ENCODE data around the gene SRCAP. TPM values are rescaled to one million over a fixed set of nuclear protein-coding genes. Genes with fewer than 3 reads are reported as not detected.
A peak's percentile ranks its signal among the peaks of the same experiment; 100 is the strongest.

Gene SRCAP
- total and polyA plus RNA-seq, 8 donors, result 7.5 to 39.6 (median 27.4) TPM

DNA sequence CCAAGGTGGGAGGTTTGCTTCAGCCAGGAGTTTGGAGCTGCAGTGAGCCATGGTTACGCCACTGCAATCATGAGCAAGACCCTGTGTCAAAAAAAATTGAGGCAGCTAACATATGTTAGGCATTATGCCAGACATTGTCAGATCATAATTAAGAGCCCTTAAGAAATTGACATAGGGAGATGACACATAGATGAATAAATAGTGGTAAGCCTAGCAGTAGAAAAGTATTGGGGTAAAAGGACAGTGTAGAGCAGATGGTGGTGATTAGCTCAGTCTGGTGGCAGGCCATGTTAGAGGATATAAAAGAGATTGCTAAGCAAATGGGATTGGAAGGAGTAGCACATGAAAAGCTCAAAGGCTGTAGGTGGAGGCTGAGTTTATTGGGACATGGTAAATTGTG, 22.6 kb downstream of the SRCAP start:
- no peaks in the 10 kb centered on the region for H3K27me3 ChIP-seq
- peaks cover 20 to 91% (median 60%) of the 10 kb centered on the region in 3 donors for H3K36me3 ChIP-seq
- 94 to 100% methylated on average over 1 of the region's 1 CpG for WGBS, 2 donors
- H3K27ac ChIP-seq, result no peak overlapping the region
- TF ChIP-seq, protein P1, sequence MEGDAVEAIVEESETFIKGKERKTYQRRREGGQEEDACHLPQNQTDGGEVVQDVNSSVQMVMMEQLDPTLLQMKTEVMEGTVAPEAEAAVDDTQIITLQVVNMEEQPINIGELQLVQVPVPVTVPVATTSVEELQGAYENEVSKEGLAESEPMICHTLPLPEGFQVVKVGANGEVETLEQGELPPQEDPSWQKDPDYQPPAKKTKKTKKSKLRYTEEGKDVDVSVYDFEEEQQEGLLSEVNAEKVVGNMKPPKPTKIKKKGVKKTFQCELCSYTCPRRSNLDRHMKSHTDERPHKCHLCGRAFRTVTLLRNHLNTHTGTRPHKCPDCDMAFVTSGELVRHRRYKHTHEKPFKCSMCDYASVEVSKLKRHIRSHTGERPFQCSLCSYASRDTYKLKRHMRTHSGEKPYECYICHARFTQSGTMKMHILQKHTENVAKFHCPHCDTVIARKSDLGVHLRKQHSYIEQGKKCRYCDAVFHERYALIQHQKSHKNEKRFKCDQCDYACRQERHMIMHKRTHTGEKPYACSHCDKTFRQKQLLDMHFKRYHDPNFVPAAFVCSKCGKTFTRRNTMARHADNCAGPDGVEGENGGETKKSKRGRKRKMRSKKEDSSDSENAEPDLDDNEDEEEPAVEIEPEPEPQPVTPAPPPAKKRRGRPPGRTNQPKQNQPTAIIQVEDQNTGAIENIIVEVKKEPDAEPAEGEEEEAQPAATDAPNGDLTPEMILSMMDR (IDR thresholded peaks at IDR 0.05), result no peak
- DNase-seq (no peak), ATAC-seq (peak in 1 of 4 donors; percentile 6), FAIRE-seq (no peak)
- intact Hi-C loops (cut with DNase I), result no loop called here
- no peaks in the 10 kb centered on the region for H3K9me3 ChIP-seq
- H3K4me1 ChIP-seq, result peaks cover 0 to 5% (median 0%) of the 10 kb centered on the region in 3 donors
- no peak overlapping the region for H3K4me3 ChIP-seq

- TF ChIP-seq, protein P1 (IDR thresholded peaks at IDR 0.05), result no peak
- no peak overlapping the region for H3K27ac ChIP-seq
- ATAC-seq (peak in 2 of 4 donors; percentile 14 to 17), FAIRE-seq (no peak), DNase-seq (peak in 2 of 6 donors; percentile 39 to 43)
- H3K4me3 ChIP-seq, result no peak overlapping the region
- 74 to 75% methylated on average over 6 of the region's 6 CpGs for WGBS, 2 donors
- H3K9me3 ChIP-seq, result no peaks in the 10 kb centered on the region
- peaks cover 0 to 5% (median 0%) of the 10 kb centered on the region in 3 donors for H3K4me1 ChIP-seq
- intact Hi-C loops (cut with DNase I), result no loop called here
- no peaks in the 10 kb centered on the region for H3K27me3 ChIP-seq
- H3K36me3 ChIP-seq, result peaks cover 20 to 82% (median 58%) of the 10 kb centered on the region in 3 donors
Measured at GRCh38 chr16:30722443-30722842, 23.5 kb downstream of the SRCAP start.

- peaks cover 0 to 5% (median 0%) of the 10 kb centered on the region in 3 donors for H3K4me1 ChIP-seq
- no peaks in the 10 kb centered on the region for H3K9me3 ChIP-seq
- no peak overlapping the region for H3K27ac ChIP-seq
- DNase-seq, result peak in 2 of 6 donors; percentile 49 to 59
- no peaks in the 10 kb centered on the region for H3K27me3 ChIP-seq
- WGBS, 2 donors, result 93 to 94% methylated on average over 10 of the region's 10 CpGs
- intact Hi-C loops (cut with DNase I), result no loop called here
- TF ChIP-seq, protein P1 (IDR thresholded peaks at IDR 0.05), result no peak
- FAIRE-seq, result no peak
- peaks cover 20 to 81% (median 58%) of the 10 kb centered on the region in 3 donors for H3K36me3 ChIP-seq
- ATAC-seq, result no peak
- H3K4me3 ChIP-seq, result no peak overlapping the region
Measured at GRCh38 chr16:30722916-30723315, 23.9 kb downstream of the SRCAP start.

- FAIRE-seq (no peak), ATAC-seq (no peak), DNase-seq (peak in 2 of 6 donors; percentile 37 to 49)
- no peak overlapping the region for H3K4me3 ChIP-seq
- H3K9me3 ChIP-seq, result no peaks in the 10 kb centered on the region
- intact Hi-C loops (cut with DNase I), result no loop called here
- peaks cover 0 to 5% (median 0%) of the 10 kb centered on the region in 3 donors for H3K4me1 ChIP-seq
- H3K27ac ChIP-seq, result no peak overlapping the region
- TF ChIP-seq, protein P1 (IDR thresholded peaks at IDR 0.05), result no peak
- no peaks in the 10 kb centered on the region for H3K27me3 ChIP-seq
- WGBS, 2 donors, result 89 to 96% methylated on average over 12 of the region's 12 CpGs
- peaks cover 20 to 80% (median 58%) of the 10 kb centered on the region in 3 donors for H3K36me3 ChIP-seq
Measured at GRCh38 chr16:30723725-30724355, 24.9 kb downstream of the SRCAP start.

Data from pancreas (tissue), 10 donors.